Uterus (tissue), 2 donors: ENCODE measurements around the gene RAB6B.

Experiments
- CTCF ChIP-seq, 4 experiments: fragments of 200-600 bp in 2 of 4; fragments of 450-650 bp in 2 of 4; sonication (generic) in 2 of 4; IDR thresholded peaks; one replicate each; pipeline ENCODE4 v1.5.1; 2016 to 2019; ENCODE audit warnings: antibody characterized with exemption in 4 of 4, mild to moderate bottlenecking in 2 of 4, moderate library complexity in 1 of 4
- POLR2A ChIP-seq, 2 donors: fragments of 450-650 bp; IDR thresholded peaks; one replicate each; pipeline ENCODE4 v1.6.1; 2016; ENCODE audit warnings: antibody characterized with exemption in 2 of 2, mild to moderate bottlenecking in 1 of 2, moderate library complexity in 1 of 2

GRCh38 chr3:133896002-133896761 is 500 bp upstream of the RAB6B start:
- no peak for TF ChIP-seq CTCF (IDR thresholded peaks at IDR 0.05)
- TF ChIP-seq POLR2A (IDR thresholded peaks at IDR 0.05), result no peak
